GM12891 (cell line): ENCODE data around the gene ROCK2.

Experiments used
- POLR2A ChIP-seq: IDR thresholded peaks from 2 replicates; pipeline ENCODE4 v1.6.1; 2011; ENCODE audit warnings: low read depth, low read length, control low read depth
- POLR2AphosphoS5 ChIP-seq: IDR thresholded peaks from 2 replicates; pipeline ENCODE4 v1.6.1; 2011; ENCODE audit warnings: low read depth, low read length, control low read depth
- POU2F2 ChIP-seq: IDR thresholded peaks from 2 replicates; pipeline ENCODE4 v1.6.1; 2011; ENCODE audit warnings: low read depth, mild to moderate bottlenecking, control low read depth, low read length, moderate library complexity
- TAF1 ChIP-seq: IDR thresholded peaks from 2 replicates; pipeline ENCODE4 v1.6.1; 2011; ENCODE audit warnings: low read depth, low read length, control low read depth

GRCh38 chr2:11213975-11214374 lies 130.5 kb downstream of the ROCK2 start:
- TF ChIP-seq POLR2A (no peak), POLR2AphosphoS5 (no peak), TAF1 (no peak), POU2F2 (no peak)
